Mucosa of rectum (tissue), 2 donors: ENCODE results near the gene TUBGCP3.

Experiments used
- H3K27ac ChIP-seq, 2 donors: one replicate each; pipeline ENCODE4 v1.7.0; 2013; ENCODE audit warnings: inconsistent platforms in 2 of 2, low read depth in 2 of 2, low read length in 2 of 2
- H3K27me3 ChIP-seq, 2 donors: one replicate each; pipeline ENCODE4 v1.7.0; 2013; ENCODE audit warnings: low read length in 2 of 2; ENCODE audit not compliant: control insufficient read depth in 2 of 2, insufficient read depth in 2 of 2
- H3K36me3 ChIP-seq, 2 donors: one replicate each; pipeline ENCODE4 v1.7.0; 2013; ENCODE audit warnings: low read length in 2 of 2; ENCODE audit not compliant: control insufficient read depth in 2 of 2, insufficient read depth in 2 of 2
- H3K4me1 ChIP-seq, 2 donors: one replicate each; pipeline ENCODE4 v1.7.0; 2013; ENCODE audit warnings: low read length in 2 of 2, mild to moderate bottlenecking in 1 of 2; ENCODE audit not compliant: control insufficient read depth in 2 of 2, insufficient read depth in 2 of 2
- H3K4me3 ChIP-seq, 2 donors: one replicate each; pipeline ENCODE4 v1.7.0; 2013; ENCODE audit warnings: low read length in 2 of 2
- H3K9ac ChIP-seq, 2 donors: one replicate each; pipeline ENCODE4 v1.7.0; 2013; ENCODE audit warnings: low read length in 2 of 2, low read depth in 1 of 2, mild to moderate bottlenecking in 1 of 2
- H3K9me3 ChIP-seq, 2 donors: one replicate each; pipeline ENCODE4 v1.7.0; 2013; ENCODE audit warnings: low read length in 2 of 2; ENCODE audit not compliant: control insufficient read depth in 2 of 2
- donor health status: healthy.
- donor health status: Normal muscosa, but diverticular disease.

Gene TUBGCP3

GRCh38 chr13:112626124-112626523 is 38.2 kb upstream of the TUBGCP3 start:
- no peak overlapping the region for H3K4me3 ChIP-seq
- H3K9ac ChIP-seq: no peak overlapping the region
- no peaks in the 10 kb centered on the region for H3K4me1 ChIP-seq
- H3K9me3 ChIP-seq: no peaks in the 10 kb centered on the region
- peaks cover 0 to 7% of the 10 kb centered on the region in 2 donors for H3K27me3 ChIP-seq
- no peak overlapping the region for H3K27ac ChIP-seq
- H3K36me3 ChIP-seq: no peaks in the 10 kb centered on the region

GRCh38 chr13:112625698-112626097 is 37.7 kb upstream of the TUBGCP3 start:
- Histone ChIP-seq H3K36me3 (no peaks in the 10 kb centered on the region), H3K4me1 (no peaks in the 10 kb centered on the region), H3K9ac (no peak overlapping the region), H3K4me3 (no peak overlapping the region), H3K27ac (no peak overlapping the region), H3K9me3 (no peaks in the 10 kb centered on the region), H3K27me3 (peaks cover 0 to 7% of the 10 kb centered on the region in 2 donors)

- Histone ChIP-seq H3K4me1 (no peaks in the 10 kb centered on the region), H3K9ac (no peak overlapping the region), H3K27ac (no peak overlapping the region), H3K9me3 (no peaks in the 10 kb centered on the region), H3K27me3 (peaks cover 4 to 7% of the 10 kb centered on the region in 2 donors), H3K4me3 (no peak overlapping the region), H3K36me3 (no peaks in the 10 kb centered on the region)
These were observed 36.9 kb upstream of the TUBGCP3 start for GRCh38 chr13:112624602-112625430.

- Histone ChIP-seq H3K4me1 (no peaks in the 10 kb centered on the region), H3K4me3 (no peak overlapping the region), H3K9ac (no peak overlapping the region), H3K36me3 (no peaks in the 10 kb centered on the region), H3K27me3 (peaks cover 4 to 7% of the 10 kb centered on the region in 2 donors), H3K9me3 (no peaks in the 10 kb centered on the region), H3K27ac (no peak overlapping the region)
These were observed 36.1 kb upstream of the TUBGCP3 start for GRCh38 chr13:112624040-112624439.

- peaks cover 4 to 7% of the 10 kb centered on the region in 2 donors for H3K27me3 ChIP-seq
- no peak overlapping the region for H3K9ac ChIP-seq
- H3K27ac ChIP-seq: no peak overlapping the region
- no peaks in the 10 kb centered on the region for H3K9me3 ChIP-seq
- H3K4me1 ChIP-seq: no peaks in the 10 kb centered on the region
- no peaks in the 10 kb centered on the region for H3K36me3 ChIP-seq
- no peak overlapping the region for H3K4me3 ChIP-seq
These were observed 35.2 kb upstream of the TUBGCP3 start for GRCh38 chr13:112623051-112623711.

- Histone ChIP-seq H3K9me3 (no peaks in the 10 kb centered on the region), H3K4me1 (no peaks in the 10 kb centered on the region), H3K27me3 (peaks cover 4 to 7% of the 10 kb centered on the region in 2 donors), H3K36me3 (no peaks in the 10 kb centered on the region), H3K9ac (no peak overlapping the region), H3K4me3 (no peak overlapping the region), H3K27ac (no peak overlapping the region)
These were observed 34.4 kb upstream of the TUBGCP3 start for GRCh38 chr13:112622375-112622774.

GRCh38 chr13:112619730-112620631 is 32.0 kb upstream of the TUBGCP3 start:
- no peak overlapping the region for H3K9ac ChIP-seq
- no peaks in the 10 kb centered on the region for H3K4me1 ChIP-seq
- H3K27me3 ChIP-seq: peaks cover 4 to 7% of the 10 kb centered on the region in 2 donors
- no peak overlapping the region for H3K4me3 ChIP-seq
- H3K9me3 ChIP-seq: no peaks in the 10 kb centered on the region
- no peak overlapping the region for H3K27ac ChIP-seq
- no peaks in the 10 kb centered on the region for H3K36me3 ChIP-seq

GRCh38 chr13:112618501-112618900 is 30.5 kb upstream of the TUBGCP3 start:
- Histone ChIP-seq H3K27ac (no peak overlapping the region), H3K9me3 (no peaks in the 10 kb centered on the region), H3K4me1 (no peaks in the 10 kb centered on the region), H3K9ac (no peak overlapping the region), H3K27me3 (peaks cover 5 to 7% of the 10 kb centered on the region in 2 donors), H3K36me3 (no peaks in the 10 kb centered on the region), H3K4me3 (no peak overlapping the region)

GRCh38 chr13:112617754-112618375 is 29.9 kb upstream of the TUBGCP3 start:
- Histone ChIP-seq H3K4me3 (no peak overlapping the region), H3K27ac (no peak overlapping the region), H3K36me3 (no peaks in the 10 kb centered on the region), H3K9me3 (no peaks in the 10 kb centered on the region), H3K4me1 (no peaks in the 10 kb centered on the region), H3K27me3 (peaks cover 5 to 7% of the 10 kb centered on the region in 2 donors), H3K9ac (no peak overlapping the region)
